ENCODE data around the gene STAT2. TPM values are rescaled to one million over a fixed set of nuclear protein-coding genes. Genes with fewer than 3 reads are reported as not detected.
"Not testable (repeated sequence)": the region's sequence is repeated elsewhere in the genome, so short reads cannot be mapped to it uniquely, and the experiment has no call there.

The STAT2 gene
- total RNA-seq, 1 experiment from 2014 or later: 76.6 TPM

- no peak for TF ChIP-seq EZH2 (IDR thresholded peaks at IDR 0.05; ENCODE audit: low read depth)
- TF ChIP-seq, protein P1, sequence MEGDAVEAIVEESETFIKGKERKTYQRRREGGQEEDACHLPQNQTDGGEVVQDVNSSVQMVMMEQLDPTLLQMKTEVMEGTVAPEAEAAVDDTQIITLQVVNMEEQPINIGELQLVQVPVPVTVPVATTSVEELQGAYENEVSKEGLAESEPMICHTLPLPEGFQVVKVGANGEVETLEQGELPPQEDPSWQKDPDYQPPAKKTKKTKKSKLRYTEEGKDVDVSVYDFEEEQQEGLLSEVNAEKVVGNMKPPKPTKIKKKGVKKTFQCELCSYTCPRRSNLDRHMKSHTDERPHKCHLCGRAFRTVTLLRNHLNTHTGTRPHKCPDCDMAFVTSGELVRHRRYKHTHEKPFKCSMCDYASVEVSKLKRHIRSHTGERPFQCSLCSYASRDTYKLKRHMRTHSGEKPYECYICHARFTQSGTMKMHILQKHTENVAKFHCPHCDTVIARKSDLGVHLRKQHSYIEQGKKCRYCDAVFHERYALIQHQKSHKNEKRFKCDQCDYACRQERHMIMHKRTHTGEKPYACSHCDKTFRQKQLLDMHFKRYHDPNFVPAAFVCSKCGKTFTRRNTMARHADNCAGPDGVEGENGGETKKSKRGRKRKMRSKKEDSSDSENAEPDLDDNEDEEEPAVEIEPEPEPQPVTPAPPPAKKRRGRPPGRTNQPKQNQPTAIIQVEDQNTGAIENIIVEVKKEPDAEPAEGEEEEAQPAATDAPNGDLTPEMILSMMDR (conservative IDR thresholded peaks at IDR 0.05): no peak
- POLR2A ChIA-PET (ENCODE audit: unreplicated experiment): no interaction called here
- Histone ChIP-seq H3K4me1 (replicated peaks; ENCODE audit: insufficient read depth) (peaks cover 21% of the 10 kb centered on the region), H3K27me3 (ENCODE audit: insufficient read depth, low read depth) (no peaks in the 10 kb centered on the region), H3K79me2 (ENCODE audit: low read depth) (no peaks in the 10 kb centered on the region), H3K27ac (no peak overlapping the region), H4K20me1 (ENCODE audit: insufficient read depth) (no peaks in the 10 kb centered on the region), H3K4me3 (no peak overlapping the region), H3K4me2 (no peak overlapping the region), H3K9me2 (ENCODE audit: insufficient read depth) (no peaks in the 10 kb centered on the region), H3K36me3 (ENCODE audit: low read depth) (peaks cover 11% of the 10 kb centered on the region; the same call in 1 of the 2 replicates), H2AFZ (no peak overlapping the region), H3K9me3 (ENCODE audit: insufficient read depth, low read depth) (no peaks in the 10 kb centered on the region), H3F3A (ENCODE audit: insufficient read depth, low read depth) (peaks cover 28% of the 10 kb centered on the region)
- intact Hi-C loops (cut with micrococcal nuclease; ENCODE audit: unreplicated experiment): no loop called here
- no TSS peak for BruUV-seq (replicated peaks)
- DNase-seq: no peak
- CTCF ChIA-PET: no interaction called here
These were observed 11.1 kb downstream of the STAT2 start for GRCh38 chr12:56348776-56349175.

GRCh38 chr12:56347255-56347654 lies 12.7 kb downstream of the STAT2 start:
- H3K9me2 ChIP-seq (ENCODE audit: insufficient read depth); DNase-seq; H3K4me2 ChIP-seq; H4K20me1 ChIP-seq (ENCODE audit: insufficient read depth); BruUV-seq (replicated peaks); H3K27ac ChIP-seq; H3K27me3 ChIP-seq (ENCODE audit: insufficient read depth, low read depth); intact Hi-C loops (cut with micrococcal nuclease; ENCODE audit: unreplicated experiment); POLR2A ChIA-PET (ENCODE audit: unreplicated experiment); H3K9me3 ChIP-seq (ENCODE audit: insufficient read depth, low read depth); H3K4me3 ChIP-seq; H2AFZ ChIP-seq; CTCF ChIA-PET; H3K79me2 ChIP-seq (ENCODE audit: low read depth): not testable (repeated sequence)
- H3K36me3 ChIP-seq (ENCODE audit: low read depth): peaks cover 11% of the 10 kb centered on the region; the same call in 1 of the 2 replicates
- H3F3A ChIP-seq (ENCODE audit: insufficient read depth, low read depth): peaks cover 22% of the 10 kb centered on the region
- peaks cover 21% of the 10 kb centered on the region for H3K4me1 ChIP-seq (replicated peaks; ENCODE audit: insufficient read depth)

DNA sequence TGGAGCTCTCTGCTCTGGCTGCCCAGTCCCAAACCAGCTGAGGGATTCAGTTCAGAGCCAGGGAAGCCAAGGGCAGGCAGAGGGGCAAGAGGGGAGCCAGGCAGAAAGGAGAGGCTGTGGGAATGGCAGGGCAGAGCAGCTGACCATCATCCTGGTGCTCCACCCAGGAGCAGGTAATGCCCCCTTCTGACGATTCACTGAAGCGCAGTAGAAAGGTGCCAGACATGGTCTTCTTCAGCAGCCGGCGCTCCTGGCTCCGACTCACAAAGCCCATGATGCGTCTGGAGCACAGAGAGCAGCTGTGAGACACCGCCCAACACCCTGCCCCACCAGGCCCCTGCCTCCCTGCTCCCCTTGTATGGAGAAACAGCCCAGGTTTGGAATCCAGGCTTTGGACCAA lies 13.2 kb downstream of the STAT2 start:
- no TSS peak for BruUV-seq (replicated peaks)
- Histone ChIP-seq H3K4me1 (replicated peaks; ENCODE audit: insufficient read depth) (peaks cover 18% of the 10 kb centered on the region), H3K4me3 (no peak overlapping the region), H3K9me3 (ENCODE audit: insufficient read depth, low read depth) (no peaks in the 10 kb centered on the region), H3K36me3 (ENCODE audit: low read depth) (peaks cover 11% of the 10 kb centered on the region; the same call in 1 of the 2 replicates), H3K27ac (no peak overlapping the region), H3K4me2 (no peak overlapping the region), H4K20me1 (ENCODE audit: insufficient read depth) (no peaks in the 10 kb centered on the region), H3K9me2 (ENCODE audit: insufficient read depth) (no peaks in the 10 kb centered on the region), H3K27me3 (ENCODE audit: insufficient read depth, low read depth) (no peaks in the 10 kb centered on the region), H3F3A (ENCODE audit: insufficient read depth, low read depth) (peaks cover 17% of the 10 kb centered on the region), H2AFZ (no peak overlapping the region), H3K79me2 (ENCODE audit: low read depth) (no peaks in the 10 kb centered on the region)
- ChIA-PET POLR2A (ENCODE audit: unreplicated experiment) (no interaction called here), CTCF (no interaction called here)
- TF ChIP-seq, protein P1 (conservative IDR thresholded peaks at IDR 0.05): no peak
- TF ChIP-seq EZH2 (IDR thresholded peaks at IDR 0.05; ENCODE audit: low read depth): no peak
- no peak for DNase-seq
- intact Hi-C loops (cut with micrococcal nuclease; ENCODE audit: unreplicated experiment): no loop called here

GRCh38 chr12:56342290-56342689 lies 17.6 kb downstream of the STAT2 start:
- H3K4me2 ChIP-seq; H3K79me2 ChIP-seq (ENCODE audit: low read depth); DNase-seq; H3K27ac ChIP-seq; H2AFZ ChIP-seq; H3K9me2 ChIP-seq (ENCODE audit: insufficient read depth); H3K27me3 ChIP-seq (ENCODE audit: insufficient read depth, low read depth); intact Hi-C loops (cut with micrococcal nuclease; ENCODE audit: unreplicated experiment); H4K20me1 ChIP-seq (ENCODE audit: insufficient read depth); CTCF ChIA-PET; BruUV-seq (replicated peaks); H3K9me3 ChIP-seq (ENCODE audit: insufficient read depth, low read depth); H3K36me3 ChIP-seq (ENCODE audit: low read depth); H3K4me3 ChIP-seq: not testable (repeated sequence)
- Histone ChIP-seq H3K4me1 (replicated peaks; ENCODE audit: insufficient read depth) (peaks cover 20% of the 10 kb centered on the region), H3F3A (ENCODE audit: insufficient read depth, low read depth) (peaks cover 21% of the 10 kb centered on the region)
- POLR2A ChIA-PET (ENCODE audit: unreplicated experiment): interaction anchor here (0.8 kb wide), 1 partner anchor 17 kb away, joined by 20 read pairs; no protein-coding TSS in a partner anchor

All from PC-9 (cell line).